ENCODE data around the gene TCEA3.

GRCh38 chr1:23448846-23449245 lies 24.3 kb upstream of the TCEA3 start:
- TF ChIP-seq CTCF (IDR thresholded peaks at IDR 0.05) (no peak), POLR2AphosphoS5 (IDR thresholded peaks at IDR 0.05) (no peak)

Data from suprapubic skin (tissue), 3 donors.